ENCODE measurements around the gene CLIC6. TPM values are rescaled to one million over a fixed set of nuclear protein-coding genes. Genes with fewer than 3 reads are reported as not detected.

Gene CLIC6
- total and polyA plus RNA-seq, 7 experiments from 2014 or later: 0.12 to 0.56 (median 0.22) TPM; not detected in 2

- Mint-ChIP-seq H3K4me3 (no peak overlapping the region), H3K27ac (no peak overlapping the region), H3K27me3 (peaks cover 53 to 61% (median 57%) of the 10 kb centered on the region in 5 donors), H3K4me1 (peaks cover 8 to 19% (median 13%) of the 10 kb centered on the region in 7 donors), H3K36me3 (peaks cover 0 to 4% (median 4%) of the 10 kb centered on the region in 5 donors), H3K9me3 (peaks cover 0 to 3% (median 0%) of the 10 kb centered on the region in 11 donors)
- CTCF ChIA-PET: no interaction called here
- H3K27me3 ChIP-seq (ENCODE audit: control insufficient read depth in 2 of 2, insufficient read depth in 2 of 2, low read length in 2 of 2): peaks cover 3 to 8% of the 10 kb centered on the region in 2 donors
- no peaks in the 10 kb centered on the region for H3K36me3 ChIP-seq (ENCODE audit: control insufficient read depth in 2 of 3, insufficient read depth in 3 of 3, low read length in 3 of 3)
- intact Hi-C loops (cut with micrococcal nuclease): no loop called here
- POLR2A ChIA-PET: no interaction called here
- no peak overlapping the region for H3K27ac ChIP-seq (ENCODE audit: low read depth, low read length)
- H3K9me3 ChIP-seq (ENCODE audit: control insufficient read depth in 2 of 3, low read length in 3 of 3): no peaks in the 10 kb centered on the region
- DNase-seq (no peak), ATAC-seq (no peak)
- H3K4me3 ChIP-seq (ENCODE audit: low read length): no peak overlapping the region
- H3K4me1 ChIP-seq (ENCODE audit: control insufficient read depth in 2 of 2, insufficient read depth in 2 of 2, low read length in 2 of 2): peaks cover 0 to 8% of the 10 kb centered on the region in 2 donors
Measured at GRCh38 chr21:34674468-34674867, 5.7 kb downstream of the CLIC6 start.

GRCh38 chr21:34675871-34676270 lies 7.1 kb downstream of the CLIC6 start:
- Mint-ChIP-seq H3K36me3 (peaks cover 0 to 4% (median 4%) of the 10 kb centered on the region in 5 donors), H3K4me1 (peaks cover 7 to 16% (median 12%) of the 10 kb centered on the region in 7 donors), H3K4me3 (no peak overlapping the region), H3K27me3 (peaks cover 54 to 61% (median 58%) of the 10 kb centered on the region in 5 donors), H3K27ac (no peak overlapping the region), H3K9me3 (peaks cover 0 to 8% (median 3%) of the 10 kb centered on the region in 11 donors)
- Histone ChIP-seq H3K4me3 (ENCODE audit: low read length) (no peak overlapping the region), H3K9me3 (ENCODE audit: control insufficient read depth in 2 of 3, low read length in 3 of 3) (no peaks in the 10 kb centered on the region), H3K36me3 (ENCODE audit: control insufficient read depth in 2 of 3, insufficient read depth in 3 of 3, low read length in 3 of 3) (no peaks in the 10 kb centered on the region), H3K4me1 (ENCODE audit: control insufficient read depth in 2 of 2, insufficient read depth in 2 of 2, low read length in 2 of 2) (peaks cover 0 to 3% of the 10 kb centered on the region in 2 donors), H3K27ac (ENCODE audit: low read depth, low read length) (no peak overlapping the region), H3K27me3 (ENCODE audit: control insufficient read depth in 2 of 2, insufficient read depth in 2 of 2, low read length in 2 of 2) (peaks cover 3 to 8% of the 10 kb centered on the region in 2 donors)
- ATAC-seq: no peak
- POLR2A ChIA-PET: no interaction called here
- CTCF ChIA-PET: no interaction called here
- DNase-seq: no peak
- intact Hi-C loops (cut with micrococcal nuclease): no loop called here

GRCh38 chr21:34679051-34679450 lies 10.3 kb downstream of the CLIC6 start:
- Mint-ChIP-seq H3K27me3 (peaks cover 28 to 41% (median 35%) of the 10 kb centered on the region in 5 donors), H3K4me3 (no peak overlapping the region), H3K9me3 (peaks cover 4 to 29% (median 11%) of the 10 kb centered on the region in 11 donors), H3K27ac (no peak overlapping the region), H3K4me1 (peaks cover 0 to 5% (median 0%) of the 10 kb centered on the region in 7 donors), H3K36me3 (peaks cover 0 to 4% (median 2%) of the 10 kb centered on the region in 5 donors)
- intact Hi-C loops (cut with micrococcal nuclease): no loop called here
- Histone ChIP-seq H3K9me3 (ENCODE audit: control insufficient read depth in 2 of 3, low read length in 3 of 3) (peaks cover 0 to 7% (median 0%) of the 10 kb centered on the region in 3 experiments), H3K4me1 (ENCODE audit: control insufficient read depth in 2 of 2, insufficient read depth in 2 of 2, low read length in 2 of 2) (no peaks in the 10 kb centered on the region), H3K27ac (ENCODE audit: low read depth, low read length) (no peak overlapping the region), H3K27me3 (ENCODE audit: control insufficient read depth in 2 of 2, insufficient read depth in 2 of 2, low read length in 2 of 2) (no peaks in the 10 kb centered on the region), H3K4me3 (ENCODE audit: low read length) (no peak overlapping the region), H3K36me3 (ENCODE audit: control insufficient read depth in 2 of 3, insufficient read depth in 3 of 3, low read length in 3 of 3) (no peaks in the 10 kb centered on the region)
- ChIA-PET CTCF (interaction anchor here (0.9 kb wide), 1 partner anchor 1163 kb away, joined by 3 read pairs; no protein-coding TSS in a partner anchor), POLR2A (no interaction called here)
- ATAC-seq: no peak
- no peak for DNase-seq

GRCh38 chr21:34684174-34684876 lies 15.5 kb downstream of the CLIC6 start:
- no peak overlapping the region for H3K4me3 Mint-ChIP-seq
- peaks cover 4 to 29% (median 11%) of the 10 kb centered on the region in 11 donors for H3K9me3 Mint-ChIP-seq
- no peak overlapping the region for H3K4me3 ChIP-seq (ENCODE audit: low read length)
- ATAC-seq: no peak
- DNase-seq: no peak
- peaks cover 0 to 5% (median 0%) of the 10 kb centered on the region in 7 donors for H3K4me1 Mint-ChIP-seq
- intact Hi-C loops (cut with micrococcal nuclease): no loop called here
- H3K27me3 ChIP-seq (ENCODE audit: control insufficient read depth in 2 of 2, insufficient read depth in 2 of 2, low read length in 2 of 2): no peaks in the 10 kb centered on the region
- ChIA-PET POLR2A (no interaction called here), CTCF (no interaction called here)
- H3K4me1 ChIP-seq (ENCODE audit: control insufficient read depth in 2 of 2, insufficient read depth in 2 of 2, low read length in 2 of 2): no peaks in the 10 kb centered on the region
- no peak overlapping the region for H3K27ac Mint-ChIP-seq
- H3K27me3 Mint-ChIP-seq: peaks cover 3 to 29% (median 19%) of the 10 kb centered on the region in 5 donors
- peaks cover 0 to 4% (median 0%) of the 10 kb centered on the region in 5 donors for H3K36me3 Mint-ChIP-seq
- H3K9me3 ChIP-seq (ENCODE audit: control insufficient read depth in 2 of 3, low read length in 3 of 3): peaks cover 0 to 7% (median 0%) of the 10 kb centered on the region in 3 experiments
- no peaks in the 10 kb centered on the region for H3K36me3 ChIP-seq (ENCODE audit: control insufficient read depth in 2 of 3, insufficient read depth in 3 of 3, low read length in 3 of 3)
- H3K27ac ChIP-seq (ENCODE audit: low read depth, low read length): no peak overlapping the region

- ChIA-PET CTCF (interaction anchor here (0.6 to 1.1 kb wide), 2 partner anchors 52 to 1337 kb away, joined by 3 read pairs; no protein-coding TSS in a partner anchor), POLR2A (interaction anchor here (0.8 kb wide), 1 partner anchor 12 kb away, joined by 3 read pairs; no protein-coding TSS in a partner anchor)
- Histone ChIP-seq H3K9me3 (ENCODE audit: control insufficient read depth in 2 of 3, low read length in 3 of 3) (no peaks in the 10 kb centered on the region), H3K4me1 (ENCODE audit: control insufficient read depth in 2 of 2, insufficient read depth in 2 of 2, low read length in 2 of 2) (no peaks in the 10 kb centered on the region), H3K27me3 (ENCODE audit: control insufficient read depth in 2 of 2, insufficient read depth in 2 of 2, low read length in 2 of 2) (peaks cover 0 to 2% of the 10 kb centered on the region in 2 donors), H3K36me3 (ENCODE audit: control insufficient read depth in 2 of 3, insufficient read depth in 3 of 3, low read length in 3 of 3) (no peaks in the 10 kb centered on the region), H3K27ac (ENCODE audit: low read depth, low read length) (no peak overlapping the region), H3K4me3 (ENCODE audit: low read length) (no peak overlapping the region)
- intact Hi-C loops (cut with micrococcal nuclease): no loop called here
- H3K4me1 Mint-ChIP-seq: peaks cover 0 to 3% (median 0%) of the 10 kb centered on the region in 7 donors
- no peaks in the 10 kb centered on the region for H3K36me3 Mint-ChIP-seq
- peaks cover 3 to 40% (median 11%) of the 10 kb centered on the region in 5 donors for H3K27me3 Mint-ChIP-seq
- no peak overlapping the region for H3K27ac Mint-ChIP-seq
- ATAC-seq: no peak
- DNase-seq: no peak
- H3K4me3 Mint-ChIP-seq: no peak overlapping the region
- peaks cover 0 to 12% (median 3%) of the 10 kb centered on the region in 11 donors for H3K9me3 Mint-ChIP-seq
Measured at GRCh38 chr21:34687065-34687464, 18.3 kb downstream of the CLIC6 start.

- Histone ChIP-seq H3K36me3 (ENCODE audit: control insufficient read depth in 2 of 3, insufficient read depth in 3 of 3, low read length in 3 of 3) (no peaks in the 10 kb centered on the region), H3K4me1 (ENCODE audit: control insufficient read depth in 2 of 2, insufficient read depth in 2 of 2, low read length in 2 of 2) (no peaks in the 10 kb centered on the region), H3K27me3 (ENCODE audit: control insufficient read depth in 2 of 2, insufficient read depth in 2 of 2, low read length in 2 of 2) (peaks cover 0 to 4% of the 10 kb centered on the region in 2 donors), H3K27ac (ENCODE audit: low read depth, low read length) (no peak overlapping the region), H3K4me3 (ENCODE audit: low read length) (no peak overlapping the region), H3K9me3 (ENCODE audit: control insufficient read depth in 2 of 3, low read length in 3 of 3) (no peaks in the 10 kb centered on the region)
- DNase-seq: no peak
- Mint-ChIP-seq H3K9me3 (peaks cover 0 to 9% (median 2%) of the 10 kb centered on the region in 11 donors), H3K4me3 (no peak overlapping the region), H3K4me1 (peaks cover 0 to 3% (median 0%) of the 10 kb centered on the region in 7 donors), H3K27me3 (peaks cover 9 to 47% (median 11%) of the 10 kb centered on the region in 5 donors), H3K27ac (no peak overlapping the region), H3K36me3 (no peaks in the 10 kb centered on the region)
- ATAC-seq: no peak
- CTCF ChIA-PET: interaction anchor here (0.6 to 1.1 kb wide), 3 partner anchors 52 to 1336 kb away, joined by 3 read pairs; no protein-coding TSS in a partner anchor
- POLR2A ChIA-PET: interaction anchor here (0.8 kb wide), 1 partner anchor 12 kb away, joined by 3 read pairs; no protein-coding TSS in a partner anchor
- intact Hi-C loops (cut with micrococcal nuclease): no loop called here
Measured at GRCh38 chr21:34687745-34688144, 19.0 kb downstream of the CLIC6 start.

All from naive thymus-derived CD4-positive, alpha-beta T cell (primary cell).